Measurements from ENCODE around the gene GPR119.
A peak's percentile ranks its signal among the peaks of the same experiment; 100 is the strongest.
"Not testable (repeated sequence)": the region's sequence is repeated elsewhere in the genome, so short reads cannot be mapped to it uniquely, and the experiment has no call there.

Gene GPR119

DNA sequence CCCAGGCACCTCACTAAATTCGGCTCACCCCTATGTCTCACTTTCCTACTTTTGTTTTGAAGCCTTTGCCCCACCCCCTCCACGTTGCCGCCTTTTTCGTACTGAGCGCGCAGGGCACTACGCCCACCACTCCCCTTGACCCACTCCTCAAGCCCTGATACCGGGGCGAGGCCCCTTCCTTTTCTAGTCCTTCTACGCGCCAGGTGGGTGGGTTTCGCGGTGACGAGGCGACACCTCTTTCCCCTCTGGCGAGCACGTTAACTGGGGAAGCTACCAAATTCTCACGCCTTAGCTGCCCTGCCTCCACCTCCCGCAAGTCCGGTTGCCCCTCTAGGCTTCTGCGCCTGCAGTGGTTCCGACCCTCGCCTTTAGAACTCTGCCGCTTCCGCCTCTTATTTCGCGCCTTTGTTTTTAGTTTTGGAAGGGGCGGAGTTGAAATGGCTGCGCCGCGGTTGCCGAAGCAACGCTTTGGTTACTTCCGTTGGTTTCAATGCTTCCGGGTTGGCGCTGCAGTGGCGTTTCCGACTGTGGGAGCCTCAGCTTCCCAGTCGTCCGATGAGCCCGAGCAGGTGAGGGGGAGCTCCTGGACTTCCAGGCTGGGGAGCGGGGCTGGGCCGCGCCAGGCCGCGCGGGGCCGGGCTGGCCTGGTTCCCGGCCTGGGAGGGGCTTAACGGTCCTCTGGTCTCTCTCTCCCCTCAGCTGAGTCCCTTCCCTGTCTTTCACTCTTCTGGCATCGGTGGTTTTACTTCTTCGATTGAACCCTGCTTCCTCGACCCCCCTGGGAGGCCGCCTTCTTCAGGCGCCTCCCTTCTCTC, 45.9 kb downstream of the GPR119 start, which contains the start of gene SLC25A14:
Gene SLC25A14, plus strand, starts transcription at position 512 of the 815 bp plus-strand sequence. CDS start 360 bp downstream, outside the sequence.
- peak; percentile 78 for DNase-seq (ENCODE audit: low read depth, low spot score)

DNA sequence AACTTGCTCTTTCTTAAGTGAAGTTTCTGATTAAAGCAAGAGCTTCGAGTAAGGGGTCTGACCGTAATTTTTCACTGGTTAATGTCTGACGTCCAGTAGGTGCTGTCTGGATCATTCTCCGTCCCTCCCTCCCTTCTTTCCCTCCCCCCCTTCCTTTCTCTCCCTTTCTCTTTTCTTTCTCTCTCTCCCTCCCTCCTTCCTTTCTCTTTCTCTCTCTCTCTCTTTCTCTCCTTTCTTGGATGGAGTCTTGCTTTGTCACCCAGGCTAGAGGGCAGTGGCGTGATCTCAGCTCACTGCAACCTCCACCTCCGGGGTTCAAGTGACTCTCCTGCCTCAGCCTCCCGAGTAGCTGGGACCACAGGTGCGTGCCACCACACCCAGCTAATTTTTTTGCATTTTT, 46.6 kb downstream of the GPR119 start:
- DNase-seq (ENCODE audit: low read depth, low spot score): not testable (repeated sequence)

DNA sequence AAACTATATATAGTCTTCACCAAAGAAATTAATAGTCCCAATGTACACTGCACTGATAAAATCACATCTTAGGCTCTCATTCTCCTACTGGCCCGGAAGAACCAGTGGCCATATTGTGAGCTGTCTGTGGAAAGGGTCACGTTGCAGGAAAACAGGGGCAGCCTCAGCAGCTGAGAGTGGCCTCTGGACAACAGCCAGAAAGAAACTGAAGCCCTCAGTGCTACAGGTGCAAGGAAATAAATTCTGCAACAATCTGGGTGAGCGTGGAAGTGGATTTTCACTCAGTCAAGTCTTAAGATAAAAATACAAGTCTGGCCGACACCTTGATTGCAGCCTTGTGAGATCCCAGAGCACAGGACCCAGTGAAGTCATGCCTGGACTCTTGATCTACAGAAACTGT, 48.9 kb downstream of the GPR119 start:
- no peak for DNase-seq (ENCODE audit: low read depth, low spot score)

All from astrocyte of the hippocampus (primary cell).